ENCODE data around the gene DNAJB4. TPM values are rescaled to one million over a fixed set of nuclear protein-coding genes. Genes with fewer than 3 reads are reported as not detected.

The DNAJB4 gene
- total and polyA plus RNA-seq, 2 experiments from 2014 or later: 12.4 to 12.9 TPM

GRCh38 chr1:78045926-78046778 is 41.4 kb downstream of the DNAJB4 start, which contains the start of gene GIPC2:
Gene GIPC2 (plus strand): TSS chr1:78045966. CDS start chr1:78046095, 129 bp downstream.
- Histone ChIP-seq H3K4me3 (peak within 1 kb of the TSS; percentile 74), H3K9me2 (ENCODE audit: insufficient read depth) (no peaks in the 10 kb centered on the region), H2AFZ (peak within 1 kb of the TSS; percentile 99), H3F3A (replicated peaks; ENCODE audit: low read depth) (0 out of 2 replicates have a peak, but pooled peaks cover 4% of the 10 kb centered on the region), H3K4me1 (ENCODE audit: insufficient read depth) (peaks cover 22% of the 10 kb centered on the region), H4K20me1 (replicated peaks; ENCODE audit: insufficient read depth) (no peaks in the 10 kb centered on the region), H3K79me2 (replicated peaks; ENCODE audit: insufficient read depth) (no peaks in the 10 kb centered on the region), H3K36me3 (ENCODE audit: insufficient read depth) (no peaks in the 10 kb centered on the region), H3K27ac (ENCODE audit: low read depth) (no peak within 1 kb of the TSS), H3K27me3 (ENCODE audit: insufficient read depth) (peaks cover 42% of the 10 kb centered on the region), H3K4me2 (peak within 1 kb of the TSS; percentile 94)
- peak within 1 kb of the TSS; percentile 93 for H3K27ac Mint-ChIP-seq
- TF ChIP-seq ZNF114 (CRISPR knock-in tag; IDR thresholded peaks at IDR 0.05): no peak
- no peak; the same call in none of the 2 replicates for TF ChIP-seq POLR2AphosphoS5 (IDR thresholded peaks at IDR 0.05; ENCODE audit: low read depth)
- no peak for TF ChIP-seq ETS1 (IDR thresholded peaks at IDR 0.05)
- peaks cover 23% of the 10 kb centered on the region for H3K27me3 Mint-ChIP-seq (ENCODE audit: insufficient read depth, low read depth, poor library complexity)
- H3K4me3 Mint-ChIP-seq: peak within 1 kb of the TSS; percentile 91
- ATAC-seq: peak; percentile 81
- no peaks in the 10 kb centered on the region for H3K36me3 Mint-ChIP-seq (ENCODE audit: low read depth)
- H3K4me1 Mint-ChIP-seq: peaks cover 25% of the 10 kb centered on the region
- no peaks in the 10 kb centered on the region for H3K9me3 Mint-ChIP-seq
- DNase-seq (ENCODE audit: low spot score): peak; percentile 73

GRCh38 chr1:78047106-78047505 is 42.4 kb downstream of the DNAJB4 start:
- ATAC-seq: no peak

More at GRCh38 chr1:78047106-78047505, 42.4 kb downstream of the DNAJB4 start:
- Mint-ChIP-seq H3K9me3 (no peaks in the 10 kb centered on the region), H3K4me3 (peak overlapping the region; percentile 91), H3K27me3 (ENCODE audit: insufficient read depth, low read depth, poor library complexity) (peaks cover 23% of the 10 kb centered on the region), H3K27ac (no peak overlapping the region), H3K36me3 (ENCODE audit: low read depth) (no peaks in the 10 kb centered on the region), H3K4me1 (peaks cover 25% of the 10 kb centered on the region)
- TF ChIP-seq ZNF114 (CRISPR knock-in tag; IDR thresholded peaks at IDR 0.05) (no peak), CTCF (conservative IDR thresholded peaks at IDR 0.05; ENCODE audit: low read depth in 2 of 2) (peak in 1 of 2 experiments; percentile 33; a peak in 1 of 4 replicates)
- no peak overlapping the region for H3K27ac ChIP-seq (ENCODE audit: low read depth)
- no peaks in the 10 kb centered on the region for H3K36me3 ChIP-seq (ENCODE audit: insufficient read depth)
- no peaks in the 10 kb centered on the region for H4K20me1 ChIP-seq (replicated peaks; ENCODE audit: insufficient read depth)
- peaks cover 22% of the 10 kb centered on the region for H3K4me1 ChIP-seq (ENCODE audit: insufficient read depth)
- no peaks in the 10 kb centered on the region for H3K79me2 ChIP-seq (replicated peaks; ENCODE audit: insufficient read depth)
- H3K4me3 ChIP-seq: peak overlapping the region; percentile 74
- peak overlapping the region; percentile 94 for H3K4me2 ChIP-seq
- H3K27me3 ChIP-seq (ENCODE audit: insufficient read depth): peaks cover 42% of the 10 kb centered on the region
- H2AFZ ChIP-seq: no peak overlapping the region; the same call in 1 of the 2 replicates
- 0 out of 2 replicates have a peak, but pooled peaks cover 4% of the 10 kb centered on the region for H3F3A ChIP-seq (replicated peaks; ENCODE audit: low read depth)
- H3K9me2 ChIP-seq (ENCODE audit: insufficient read depth): no peaks in the 10 kb centered on the region
- DNase-seq (ENCODE audit: low spot score): peak; percentile 21

Data from GM23338 (cell line).